OCI-LY1 (cell line): ENCODE results near the gene LRRN4.

ENCODE experiments used
- CTCF ChIP-seq: fragments of 200-600 bp; sonication (generic), shearing (Covaris generic); IDR thresholded peaks from 2 replicates; pipeline ENCODE4 v1.5.1; 2017; ENCODE audit warnings: mild to moderate bottlenecking, antibody characterized with exemption, low read length, moderate library complexity, mixed read lengths
- EZH2 ChIP-seq: fragments of 200-600 bp; sonication (generic), shearing (Covaris generic); IDR thresholded peaks from 2 replicates; pipeline ENCODE4 v1.8.0; 2017; ENCODE audit warnings: borderline replicate concordance, mixed run types, mild to moderate bottlenecking, antibody characterized with exemption, low read length, moderate library complexity, mixed read lengths

DNA sequence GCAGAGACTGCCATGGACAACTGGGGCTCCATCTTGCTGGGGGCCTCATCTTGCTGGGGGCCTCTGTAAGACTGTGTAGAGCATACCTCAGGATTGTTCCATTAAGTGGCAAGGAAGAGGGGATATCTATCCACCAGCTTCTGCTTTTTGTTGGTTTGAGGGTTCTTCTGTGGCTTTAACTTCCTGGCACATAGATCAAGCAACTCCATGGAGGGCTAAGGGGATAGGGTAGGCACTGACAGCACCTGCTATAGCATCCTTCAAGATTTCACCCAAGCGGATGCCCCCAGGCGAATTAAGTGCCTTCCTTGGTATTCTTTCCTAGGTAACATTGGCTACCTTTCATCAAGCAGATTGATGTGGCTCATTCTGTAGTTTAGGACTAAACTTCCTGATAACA, 3.8 kb upstream of the LRRN4 start:
- TF ChIP-seq CTCF, result no peak
- no peak for TF ChIP-seq EZH2
